Ureter (tissue), 1 donor: ENCODE results near the gene AGAP3. TPM values are rescaled to one million over a fixed set of nuclear protein-coding genes. Genes with fewer than 3 reads are reported as not detected.

Experiments
- DNase-seq: peaks from one replicate; pipeline ENCODE4 v3.0.0-alpha.2; 2020; ENCODE audit warnings: low spot score
- total RNA-seq: library from RNA; stranded (reverse); gene quantifications from one replicate; pipeline ENCODE4 v1.2.4, GENCODE V29; 2023
- donor health status: DM: yes; HTN: yes; CAD: no.

AGAP3 gene
- total RNA-seq, 1 donor from 2014 or later, result 178 TPM

DNA sequence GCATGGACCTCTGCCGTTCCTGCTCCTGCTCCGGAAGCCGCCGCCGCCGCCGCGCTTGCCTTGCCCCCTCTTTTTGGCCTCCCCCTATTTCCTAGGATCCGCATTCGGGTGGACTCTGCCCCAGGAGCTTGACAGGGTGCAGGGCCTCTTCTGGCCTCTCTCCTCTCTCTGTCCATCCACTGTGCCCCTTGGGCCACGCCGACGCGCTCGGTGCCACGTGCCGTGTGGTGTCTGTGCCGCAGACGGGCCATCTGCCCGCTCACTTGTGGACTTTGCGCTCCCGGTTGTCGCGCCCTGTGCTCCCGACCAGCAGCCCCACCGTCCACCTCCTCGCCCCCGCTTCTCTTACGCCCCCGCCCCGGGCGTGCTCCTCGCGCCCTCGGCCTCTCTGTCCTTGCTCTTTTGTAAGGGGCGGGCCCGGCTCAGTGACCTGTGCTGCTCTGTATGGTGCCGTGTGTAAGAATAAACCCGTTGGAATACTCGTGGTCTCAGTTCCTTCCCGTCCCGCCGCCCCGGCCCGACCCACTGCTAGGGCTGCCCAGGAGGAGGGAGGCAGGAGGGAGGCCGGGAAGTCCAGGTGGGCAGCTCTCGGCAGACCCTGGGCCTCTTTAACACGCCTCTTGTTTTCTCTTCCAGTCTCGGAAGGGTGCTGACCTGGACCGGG lies 37.0 kb downstream of the AGAP3 start:
- no peak for DNase-seq

DNA sequence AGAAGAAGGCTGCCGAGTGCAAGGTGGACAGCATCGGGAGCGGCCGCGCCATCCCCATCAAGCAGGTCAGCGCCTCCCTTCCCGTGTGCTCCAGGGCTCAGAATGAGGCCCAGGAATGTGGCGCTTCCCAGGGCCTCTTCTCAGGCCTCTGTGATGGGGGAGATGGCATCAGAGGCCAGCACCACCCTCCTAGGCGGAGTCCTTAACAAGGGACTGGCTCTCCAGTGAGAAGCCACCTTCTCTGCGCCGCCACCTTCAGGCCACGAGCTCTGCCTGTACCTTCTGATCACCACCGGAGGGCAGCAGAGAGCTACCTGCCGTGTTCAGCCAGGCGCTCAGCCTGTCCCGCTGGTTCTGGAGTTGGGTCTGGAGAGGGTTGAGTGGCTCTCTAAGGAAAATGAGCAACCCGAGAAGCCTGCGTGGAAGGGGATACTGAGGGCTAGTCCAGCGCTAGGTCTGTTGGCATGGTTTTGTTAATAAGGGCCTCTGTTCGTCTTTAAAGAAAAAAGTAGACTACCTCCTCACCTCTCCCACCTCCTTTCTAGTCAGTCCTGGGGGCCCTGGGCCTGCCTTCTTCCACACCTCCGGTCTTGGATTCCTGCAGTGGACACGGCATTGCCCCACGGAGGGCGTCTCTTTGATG lies 37.7 kb downstream of the AGAP3 start:
- peak; percentile 88 for DNase-seq

DNA sequence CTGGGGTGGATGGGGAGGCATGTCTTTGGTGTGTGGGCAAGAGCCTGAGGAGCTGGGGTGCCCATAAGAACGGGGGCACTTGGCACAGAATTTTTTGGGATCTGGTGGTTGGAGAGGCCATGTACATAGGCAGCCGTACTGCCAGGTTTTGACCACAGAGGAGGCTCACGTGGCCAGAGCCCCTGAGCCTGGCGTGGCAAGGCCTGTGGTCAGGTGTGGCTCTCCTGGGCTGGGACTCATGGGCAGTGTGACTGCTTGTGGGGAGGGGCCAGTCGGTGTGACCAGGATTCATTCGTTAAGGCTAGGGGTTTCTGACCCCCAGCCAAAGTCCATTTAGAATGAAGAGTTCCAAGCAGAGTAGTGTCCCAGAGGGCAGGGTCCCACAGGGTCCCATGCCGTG lies 38.2 kb downstream of the AGAP3 start:
- no peak for DNase-seq

DNA sequence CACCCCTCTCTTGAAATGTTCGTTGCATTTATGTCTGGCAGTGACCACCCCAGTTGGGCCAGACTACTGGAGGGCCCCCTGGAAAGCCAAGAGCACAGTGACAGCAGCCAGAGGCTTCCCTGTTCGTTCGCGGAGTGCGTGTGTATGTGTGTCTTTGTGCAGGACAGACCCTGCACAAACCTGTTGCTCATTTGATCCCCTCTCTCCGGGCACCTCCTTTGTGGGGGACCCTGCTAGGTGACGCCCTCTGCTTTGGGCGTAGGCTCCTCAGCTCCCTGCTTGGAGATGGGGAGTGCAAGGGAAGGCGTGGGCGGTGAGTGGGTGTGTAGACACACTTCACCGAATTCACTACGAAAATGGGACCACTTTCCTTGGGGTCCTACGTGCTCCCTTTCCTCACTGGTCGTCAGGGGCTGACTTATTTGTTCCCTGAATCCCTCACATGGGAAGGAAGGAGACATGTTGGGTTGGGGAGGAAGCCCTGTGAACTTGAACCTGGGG lies 38.7 kb downstream of the AGAP3 start:
- DNase-seq, result no peak

DNA sequence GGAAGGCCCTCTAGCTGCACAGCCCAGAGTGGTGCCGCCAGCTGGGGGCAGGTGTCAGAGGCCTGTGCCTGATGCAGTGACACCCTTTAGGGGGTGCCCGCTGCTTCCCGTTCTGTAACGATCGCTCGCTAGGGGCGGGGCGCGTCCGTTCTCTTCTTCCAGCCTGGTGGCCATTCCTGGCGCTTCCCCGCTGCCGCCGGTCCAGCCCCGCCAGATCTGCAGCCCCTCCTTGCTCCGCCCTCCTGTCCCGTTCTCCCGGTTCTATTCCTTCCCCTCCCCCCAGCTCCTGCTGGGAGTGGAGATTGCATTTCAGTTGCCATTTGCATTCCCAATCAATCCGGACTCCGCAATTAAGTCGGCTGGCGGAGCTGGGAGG lies 39.2 kb downstream of the AGAP3 start:
- no peak for DNase-seq

DNA sequence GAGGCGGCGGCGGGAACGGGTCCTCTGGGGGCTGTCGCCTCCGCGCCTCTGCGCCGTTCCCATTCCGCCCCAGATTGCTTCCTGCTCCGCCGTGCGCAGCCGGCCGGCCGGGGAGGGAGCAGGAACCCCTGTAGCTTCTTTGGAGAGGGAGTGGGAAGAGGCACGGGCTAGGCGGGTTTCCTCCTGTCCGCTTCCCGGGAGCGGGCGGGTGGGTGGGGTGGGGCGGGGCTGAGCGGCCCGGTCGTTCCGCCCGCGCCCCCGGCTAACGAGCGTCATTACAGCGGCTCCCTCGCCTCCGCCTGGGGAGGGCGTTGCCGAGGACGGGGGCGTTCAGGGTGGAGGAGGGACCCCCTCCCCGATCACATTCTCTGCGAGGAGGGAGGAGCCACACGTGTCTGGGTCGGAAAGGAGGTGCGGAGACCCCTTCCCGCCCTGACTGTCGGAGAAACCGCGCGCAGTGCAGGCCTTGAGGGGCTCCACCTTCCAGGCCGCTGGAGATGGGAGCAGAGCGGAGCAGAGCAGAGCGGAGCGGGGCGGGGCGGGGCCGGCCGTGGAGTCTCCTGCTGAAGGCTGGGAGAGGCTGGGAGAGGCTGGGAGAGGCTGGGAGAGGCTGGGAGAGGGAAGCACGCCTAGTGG lies 39.7 kb downstream of the AGAP3 start:
- no peak for DNase-seq

DNA sequence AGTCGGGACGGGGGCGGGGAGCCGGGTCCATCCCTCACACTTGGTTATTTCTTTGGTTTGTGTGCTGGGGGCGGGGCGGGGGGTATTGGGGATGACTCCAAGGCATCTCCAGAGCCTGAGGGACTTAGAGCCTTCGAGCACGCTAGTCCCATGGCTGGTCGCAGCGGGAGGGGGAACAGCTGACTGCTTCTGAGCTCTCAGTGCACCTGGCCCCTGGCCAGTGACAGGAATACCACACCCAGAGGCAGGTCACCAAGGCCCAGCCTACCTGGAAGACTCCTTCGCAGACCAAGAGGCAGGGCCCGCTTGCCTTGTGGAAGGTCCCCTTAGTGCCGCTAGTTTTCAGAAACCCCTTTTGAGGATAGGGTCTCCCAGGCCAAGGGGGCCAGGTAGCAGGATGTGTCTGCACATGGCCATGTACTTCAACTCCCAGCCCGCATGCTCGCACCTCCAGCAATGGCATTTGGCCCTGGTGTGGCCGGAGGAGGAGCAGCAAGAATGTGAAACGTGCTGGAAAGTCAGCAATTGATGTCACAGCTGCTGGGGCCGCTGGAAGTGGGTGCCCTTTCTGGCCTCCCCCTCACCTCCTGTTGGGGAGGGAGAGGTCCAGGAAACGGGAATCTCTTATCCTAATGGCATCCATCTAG lies 40.3 kb downstream of the AGAP3 start:
- DNase-seq, result no peak

DNA sequence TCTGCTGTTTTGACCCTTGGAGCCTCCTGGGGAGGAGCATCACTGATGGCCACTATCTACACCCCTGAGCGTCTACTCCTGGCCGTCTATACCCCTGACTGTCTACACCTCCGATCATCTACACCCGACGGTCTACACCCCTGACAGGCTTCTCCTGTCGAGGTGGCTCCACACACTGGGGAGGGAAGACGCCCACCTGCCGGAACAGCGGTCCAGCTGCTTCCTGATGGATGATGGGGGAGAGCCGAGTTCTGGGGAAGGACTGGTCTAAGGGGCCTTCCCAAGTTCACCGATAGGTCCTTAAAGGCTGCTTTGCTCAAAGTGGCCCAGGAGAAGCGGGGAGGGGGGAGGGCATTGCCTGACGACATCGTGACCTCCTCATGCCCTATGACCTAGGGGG lies 41.9 kb downstream of the AGAP3 start:
- no peak for DNase-seq

DNA sequence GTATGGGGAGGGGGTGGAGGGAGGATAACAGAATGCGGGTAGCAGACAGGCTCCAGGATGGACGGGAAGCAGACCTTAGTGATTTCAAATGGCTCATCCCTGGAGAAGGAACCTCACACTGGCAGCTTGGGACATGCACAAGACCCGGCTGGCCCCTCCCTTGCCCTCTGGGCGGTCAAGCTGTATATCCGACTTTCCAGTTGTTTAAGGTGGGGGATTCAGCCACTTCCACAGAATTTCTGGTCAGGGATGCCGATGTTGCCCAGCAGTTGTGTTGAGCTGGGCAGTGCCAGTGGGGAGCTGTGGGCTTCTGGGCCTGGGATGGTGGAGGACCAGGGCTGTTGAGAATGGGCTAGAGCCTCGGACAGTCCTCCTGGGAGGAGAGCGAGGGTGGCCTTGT lies 42.4 kb downstream of the AGAP3 start:
- no peak for DNase-seq

DNA sequence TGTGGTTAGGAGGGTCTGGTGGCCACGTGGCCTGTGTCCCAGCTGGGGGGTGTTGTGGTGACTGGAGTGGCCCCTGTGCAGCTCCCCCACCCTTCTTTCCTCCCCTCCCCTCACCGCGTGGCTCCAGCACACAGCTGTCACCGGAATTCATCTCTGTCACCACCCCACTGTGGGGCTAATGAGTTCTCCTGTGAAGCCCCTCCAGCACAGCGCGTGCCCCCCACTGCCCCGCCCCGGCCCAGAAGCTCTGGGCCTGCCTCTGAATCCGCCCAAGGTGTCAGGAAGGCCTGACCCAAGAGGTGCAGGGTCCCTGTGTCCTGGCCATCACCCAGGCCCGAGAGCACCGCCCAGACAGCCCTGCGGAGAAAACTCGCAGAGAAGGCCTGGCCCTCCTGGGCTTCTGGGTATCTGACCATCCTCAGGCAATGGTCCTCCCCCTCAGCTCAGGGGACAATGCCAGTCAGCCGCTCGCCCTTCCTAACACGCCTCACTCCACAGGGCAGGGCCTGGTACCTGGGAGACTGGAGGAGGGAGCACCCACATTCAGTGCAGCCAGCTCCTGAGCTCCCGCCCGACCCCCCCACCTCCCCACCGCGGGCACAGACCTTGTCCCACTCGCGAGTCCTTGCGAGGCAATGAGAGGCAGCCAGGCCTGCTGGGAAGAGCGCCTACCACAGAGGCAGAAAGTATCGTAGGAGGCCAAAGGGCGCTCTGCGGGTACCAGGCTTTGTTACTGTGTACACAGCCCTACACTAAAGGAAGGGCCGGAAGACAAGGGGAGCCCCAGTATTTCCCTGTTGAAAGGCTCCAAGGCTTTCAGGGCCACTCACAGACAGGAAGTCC lies 43.1 kb downstream of the AGAP3 start:
- DNase-seq, result no peak

DNA sequence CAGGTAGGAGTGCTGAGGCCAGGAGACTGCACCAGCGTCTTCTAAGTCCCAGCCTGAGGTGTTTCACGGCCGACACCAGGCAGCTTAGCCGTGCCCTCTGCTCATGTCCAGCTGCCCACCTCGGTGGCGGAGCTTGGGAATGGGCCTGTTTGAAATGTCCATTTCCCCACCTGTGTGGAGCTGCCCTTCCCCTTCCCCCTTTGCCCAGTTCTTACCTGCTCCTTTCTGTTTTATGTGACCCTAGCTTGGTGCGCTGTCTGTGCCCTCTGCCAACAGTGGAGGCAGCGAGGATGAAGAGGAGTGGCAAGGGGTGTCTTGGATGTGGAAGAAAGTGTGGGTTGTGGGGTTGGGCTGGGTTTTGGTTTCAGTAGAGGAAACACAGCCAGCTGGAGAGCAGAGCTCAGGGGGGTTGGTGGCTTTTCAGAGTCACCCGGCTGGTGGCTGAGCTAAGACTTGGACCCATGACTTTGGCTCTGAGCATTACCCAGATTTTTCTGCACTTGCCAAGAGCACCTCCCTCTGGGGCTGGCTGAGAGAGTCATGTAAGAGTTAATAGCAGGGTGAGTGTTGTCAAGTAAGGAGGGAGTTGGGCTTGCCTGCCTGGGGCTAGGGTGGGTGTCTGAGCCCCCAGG lies 43.8 kb downstream of the AGAP3 start:
- DNase-seq, result no peak

DNA sequence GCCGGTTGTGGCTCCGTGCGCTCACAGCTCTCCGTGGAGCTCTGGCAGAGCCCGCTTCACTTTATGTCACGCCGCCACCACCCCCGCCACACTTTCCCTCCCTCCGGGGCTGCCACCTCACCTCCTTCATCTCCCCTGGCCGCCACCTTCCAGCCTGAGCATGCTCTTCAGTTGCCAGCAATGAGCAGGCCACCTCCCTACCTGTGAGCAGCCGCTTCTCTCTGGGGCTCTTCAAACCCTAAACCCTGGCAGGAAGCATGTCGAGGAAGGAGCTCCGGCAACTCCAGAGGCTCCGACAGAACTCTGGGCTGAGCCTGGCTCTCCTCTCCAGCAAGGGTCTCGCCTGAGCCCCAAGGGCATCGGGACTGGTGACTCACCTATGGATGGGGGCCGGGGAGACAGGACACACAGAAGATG lies 44.5 kb downstream of the AGAP3 start:
- no peak for DNase-seq

DNA sequence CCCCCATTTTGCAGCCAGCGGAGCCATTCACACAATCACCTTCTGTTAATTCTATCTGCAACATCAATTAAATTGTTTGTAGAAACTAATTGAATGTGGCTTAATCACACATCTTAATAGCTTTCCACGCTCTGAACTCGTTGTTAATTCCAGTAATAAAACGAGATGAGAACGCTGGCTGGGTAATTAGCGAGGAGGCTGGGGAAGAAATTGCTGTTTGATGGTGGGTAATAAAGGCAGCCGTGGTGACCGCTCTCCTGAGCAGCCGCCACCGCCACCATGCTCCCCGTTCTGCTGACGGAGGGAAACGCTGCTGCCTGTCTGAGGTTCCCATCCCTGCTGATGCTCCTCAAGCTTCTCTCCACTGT lies 44.9 kb downstream of the AGAP3 start:
- DNase-seq, result no peak

DNA sequence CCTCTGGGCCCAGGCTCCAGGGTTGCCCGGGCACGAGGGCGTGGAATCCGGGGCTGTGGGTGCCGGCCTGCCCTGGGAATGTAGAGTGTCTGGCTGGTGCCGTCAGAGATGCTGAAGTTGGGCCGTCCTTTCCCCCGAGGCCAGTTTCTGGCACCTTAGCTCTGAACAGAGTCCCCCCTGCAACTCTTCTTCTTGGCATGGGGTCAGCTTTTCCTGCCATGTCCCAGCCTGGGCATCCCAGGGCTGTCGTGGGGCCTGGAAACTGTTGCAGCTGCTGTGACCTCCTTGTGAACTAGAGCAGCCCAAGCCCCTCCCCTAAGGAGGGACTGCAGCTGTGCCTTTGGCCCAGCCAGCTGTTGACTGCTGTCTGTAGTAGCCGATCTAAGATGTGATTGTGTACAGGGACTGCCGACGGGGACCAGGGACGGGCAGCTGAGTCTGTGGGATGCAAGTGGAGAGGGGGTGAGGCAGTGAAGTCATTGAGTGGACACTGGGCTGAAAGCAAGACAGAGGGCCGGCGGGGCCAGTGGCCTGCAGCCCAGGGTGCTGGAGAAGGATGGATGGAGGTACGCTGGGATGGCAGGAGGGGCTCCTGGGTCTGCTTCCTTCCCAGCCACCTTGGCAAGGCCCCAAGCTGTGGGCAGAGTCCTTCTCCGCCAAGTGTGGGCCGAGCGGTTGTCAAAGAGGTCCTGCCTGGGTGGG lies 45.5 kb downstream of the AGAP3 start:
- no peak for DNase-seq

DNA sequence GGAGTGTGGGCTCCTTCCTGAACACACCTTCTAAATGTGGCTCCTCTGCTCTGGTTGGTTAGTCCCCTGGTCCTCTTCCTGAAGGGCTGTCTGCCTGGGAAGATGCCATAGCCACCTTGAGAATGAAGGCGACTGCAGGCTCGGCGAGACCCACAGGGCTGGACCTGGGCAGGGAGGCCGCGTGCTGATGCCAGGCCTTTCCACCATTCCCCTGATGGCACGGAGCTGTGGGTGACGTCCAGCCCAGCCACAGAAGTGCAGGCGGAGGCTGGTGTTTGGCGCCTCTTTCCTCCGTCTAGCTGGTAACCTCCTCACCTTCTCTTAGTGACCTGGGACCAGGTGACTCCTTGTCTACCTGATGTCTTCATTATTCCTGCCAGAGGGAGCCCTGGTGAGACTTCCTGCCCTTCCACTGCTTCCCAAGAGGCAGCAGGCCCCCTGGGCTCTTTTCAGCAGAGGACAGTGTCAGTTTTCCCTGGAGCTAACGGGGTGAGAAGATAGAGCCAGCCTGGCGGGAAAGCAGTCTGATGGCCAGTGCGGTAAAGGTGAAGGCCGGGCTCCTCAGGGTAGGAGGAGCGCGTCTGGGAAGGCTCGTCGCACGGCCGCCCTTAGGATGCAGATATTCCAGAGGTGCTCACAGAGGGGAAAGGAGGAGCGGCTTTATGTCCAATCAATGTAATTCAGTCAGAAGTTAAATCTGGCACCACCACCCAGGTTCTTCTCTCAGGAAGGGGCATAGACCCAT lies 46.4 kb downstream of the AGAP3 start:
- no peak for DNase-seq

DNA sequence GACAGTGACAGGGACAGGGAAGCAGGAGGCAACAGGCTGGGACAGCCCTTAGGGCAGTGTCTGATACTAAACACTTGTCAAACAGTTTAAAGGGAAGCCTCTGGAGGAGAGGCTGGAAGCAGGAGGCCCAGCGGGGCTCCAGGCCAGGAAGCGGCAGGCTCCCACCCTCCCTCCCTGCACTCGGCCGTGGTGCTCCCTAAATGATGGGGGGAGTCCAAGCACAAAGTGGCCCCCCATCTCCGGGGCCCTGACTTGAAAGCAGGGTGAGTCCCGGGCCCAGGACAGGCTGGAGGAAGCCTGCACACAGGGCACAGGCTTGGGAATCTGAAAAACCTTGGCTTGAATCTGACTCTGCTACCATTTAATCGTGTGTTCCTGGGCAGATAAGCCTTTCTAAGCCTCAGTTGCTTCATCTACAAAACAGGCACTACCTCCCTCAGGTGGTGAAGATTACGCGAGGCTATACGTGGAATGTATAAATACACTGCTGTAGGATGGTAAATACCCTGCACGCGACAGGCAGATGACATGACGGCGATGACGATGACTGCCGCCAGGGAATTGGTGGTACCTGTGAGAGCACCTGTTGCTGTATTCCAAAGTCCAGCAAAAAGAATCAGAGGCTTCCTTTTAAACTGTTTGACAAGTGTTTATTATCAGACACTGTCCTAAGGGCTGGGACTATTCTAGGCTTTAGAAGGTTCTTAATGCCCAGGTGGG lies 47.2 kb downstream of the AGAP3 start:
- no peak for DNase-seq

DNA sequence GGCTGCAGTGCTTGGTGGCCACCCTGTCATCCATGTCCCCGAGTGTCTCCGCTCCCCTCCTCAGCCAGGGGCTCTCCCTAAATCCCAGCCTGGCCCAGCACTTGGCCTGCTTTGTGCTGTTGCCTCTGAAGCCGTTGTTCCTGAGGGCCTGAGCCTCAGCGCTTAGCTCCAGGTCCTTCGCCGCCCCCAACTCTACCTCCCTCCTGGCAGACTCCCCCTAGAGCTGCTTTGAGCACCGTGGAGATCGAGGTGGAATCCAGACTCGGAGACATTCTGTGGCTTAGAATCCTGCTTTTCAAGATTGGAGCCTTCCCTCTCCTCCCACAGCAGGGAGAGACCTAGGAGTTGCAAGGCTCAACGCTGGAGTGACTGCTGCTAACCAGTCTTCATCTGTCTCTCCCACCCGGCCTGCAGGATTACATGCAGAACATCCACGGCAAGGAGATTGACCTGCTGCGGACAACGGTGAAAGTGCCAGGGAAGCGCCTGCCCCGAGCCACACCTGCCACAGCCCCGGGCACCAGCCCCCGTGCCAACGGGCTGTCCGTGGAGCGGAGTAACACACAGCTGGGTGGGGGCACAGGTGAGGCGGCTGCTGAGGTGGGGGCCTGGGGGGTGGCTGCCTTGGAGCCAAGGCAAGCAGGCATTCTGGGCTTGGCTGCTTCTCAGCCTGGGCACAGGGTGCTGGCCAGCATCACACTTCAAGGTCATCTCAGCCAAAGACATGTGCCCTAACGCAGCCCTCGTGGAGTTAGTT lies 47.9 kb downstream of the AGAP3 start:
- DNase-seq, result no peak

DNA sequence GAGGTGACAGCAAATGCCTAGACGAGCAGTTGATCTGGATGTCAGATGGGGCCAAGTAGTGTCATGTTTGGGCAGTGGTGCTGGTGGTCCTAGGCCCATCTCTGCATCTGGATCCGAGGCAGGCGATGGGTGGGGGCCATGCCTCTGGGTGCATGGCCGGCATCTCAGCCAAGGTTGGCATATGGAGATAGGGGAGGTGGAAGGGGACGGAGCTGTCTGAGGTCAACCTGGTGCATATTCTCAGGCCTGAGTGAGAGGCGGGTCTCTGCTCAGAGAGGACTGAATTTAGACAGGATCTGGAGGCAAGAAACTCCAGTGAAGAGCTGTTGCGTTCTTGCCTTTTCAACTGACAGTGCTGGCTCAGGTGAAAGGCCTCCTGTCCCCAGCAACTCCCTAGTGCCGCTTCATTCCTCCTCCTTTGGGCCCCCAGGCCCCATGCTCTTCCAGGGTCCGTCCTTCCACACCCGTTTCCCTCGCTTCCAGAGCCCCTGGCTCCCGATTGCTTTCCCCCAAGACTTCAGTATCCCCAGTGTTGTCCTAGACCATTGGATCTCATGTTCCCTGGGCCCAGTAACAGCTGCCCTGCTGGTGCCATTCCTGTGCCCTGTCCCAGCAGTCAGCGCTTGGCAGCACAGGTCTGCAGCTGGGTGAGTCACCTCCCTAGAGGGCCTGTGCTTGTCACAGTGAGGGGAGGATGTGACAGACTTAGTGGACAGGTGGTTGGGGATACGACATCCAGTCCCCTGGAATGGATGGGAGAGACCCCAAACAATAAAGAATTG lies 48.7 kb downstream of the AGAP3 start:
- no peak for DNase-seq
